Activated CD4-positive, alpha-beta T cell treated with anti-CD3 and anti-CD28 coated beads, Interleukin-2, amount 50 U/mL, for 48 hours (primary cell): Measurements from ENCODE around the gene WDR90.
A peak's percentile ranks its signal among the peaks of the same experiment; 100 is the strongest.

ENCODE experiments used
- DNase-seq, 2 experiments: peaks; one replicate each; pipeline ENCODE4 v3.0.0-alpha.2; 2020

WDR90 gene

GRCh38 chr16:648781-649589 lies at the start of gene WDR90:
WDR90 (plus strand) TSS chr16:649365; CDS start chr16:649417, 52 bp downstream.
- peak; percentile 92 to 95 for DNase-seq

- DNase-seq, result no peak
Observed at GRCh38 chr16:600781-601180, 48.4 kb upstream of the WDR90 start.

DNA sequence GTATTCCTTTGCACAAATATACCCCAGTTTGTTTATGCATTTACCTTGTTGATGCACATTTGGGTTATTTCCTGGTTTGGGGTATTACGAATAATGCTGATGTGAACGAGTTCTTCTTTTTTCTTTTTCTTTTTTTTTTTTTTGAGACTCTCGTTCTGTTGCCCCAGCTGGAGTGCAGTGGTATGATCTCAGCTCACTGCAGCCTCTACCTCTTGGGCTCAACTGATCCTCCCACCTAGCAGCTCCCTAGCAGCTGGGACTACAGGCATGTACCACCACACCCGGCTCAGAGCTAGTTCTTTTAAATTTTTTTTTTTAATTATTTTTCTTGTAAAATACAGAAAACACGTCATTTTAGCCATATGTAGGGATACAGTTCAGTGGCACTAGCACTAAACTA lies 45.2 kb upstream of the WDR90 start:
- DNase-seq, result no peak

GRCh38 chr16:606656-607307 lies 42.4 kb upstream of the WDR90 start:
- DNase-seq, result no peak

DNA sequence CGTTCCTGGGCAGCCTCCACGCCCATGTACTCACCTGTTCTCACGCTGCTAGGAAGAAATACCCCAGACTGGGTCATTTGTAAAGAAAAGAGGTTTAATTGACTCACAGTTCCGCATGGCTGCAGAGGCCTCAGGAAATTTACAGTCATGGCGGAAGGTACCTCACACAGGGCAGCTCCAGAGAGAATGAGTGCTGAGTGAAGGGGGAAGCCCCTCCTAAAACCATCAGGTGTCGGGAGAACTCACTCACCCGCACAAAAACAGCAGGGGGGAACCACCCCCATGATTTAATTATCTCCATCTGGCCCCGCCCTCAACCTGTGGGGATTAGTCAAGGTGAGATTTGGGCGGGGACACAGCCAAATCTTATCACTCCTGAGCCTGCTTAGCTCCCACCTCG lies 41.1 kb upstream of the WDR90 start:
- DNase-seq, result peak; percentile 66 to 72

- no peak for DNase-seq
Observed at GRCh38 chr16:609316-609715, 39.8 kb upstream of the WDR90 start.

GRCh38 chr16:609984-610383 lies 39.2 kb upstream of the WDR90 start:
- DNase-seq, result no peak

DNA sequence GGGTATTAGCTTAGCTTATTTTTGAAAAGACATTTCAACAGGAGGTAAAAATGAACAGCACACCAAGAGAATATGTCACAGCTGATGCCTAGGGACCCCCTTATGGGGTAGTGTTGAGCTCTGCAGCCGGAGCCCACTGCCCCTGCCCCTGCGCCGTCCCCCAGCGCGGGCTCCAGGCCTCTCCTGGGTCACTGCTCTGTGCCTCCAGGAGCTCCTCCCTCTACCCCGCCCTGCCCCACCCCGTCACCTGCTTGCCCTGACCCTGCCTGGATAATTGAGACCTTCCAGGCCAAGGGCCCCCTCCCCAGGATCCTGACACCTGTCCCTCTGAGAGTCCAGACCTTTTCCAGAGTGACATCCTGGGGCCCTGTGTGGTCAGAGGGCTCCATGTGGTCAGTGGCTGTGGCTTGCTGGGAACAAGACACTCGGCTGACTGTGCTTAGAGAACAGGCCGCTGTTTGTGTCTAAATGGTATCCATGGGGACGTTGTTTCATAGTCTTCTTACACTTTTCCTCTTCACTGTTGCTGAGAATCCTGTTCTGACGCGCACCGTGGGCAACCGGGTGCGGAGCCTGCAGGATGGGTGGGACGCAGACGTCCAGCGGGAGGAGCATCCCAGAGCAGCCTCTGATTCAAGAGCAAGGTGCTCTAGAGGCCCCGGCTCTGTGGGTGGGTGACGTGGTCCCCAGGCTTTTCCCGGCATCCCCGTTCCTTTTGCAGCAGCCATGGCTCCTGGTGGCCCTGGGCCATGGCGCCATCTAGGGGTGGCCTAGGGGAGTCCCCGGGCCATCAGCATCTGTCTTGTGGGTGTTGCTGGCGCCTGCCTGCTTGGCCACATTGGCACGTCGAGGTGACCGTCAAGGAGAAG lies 38.4 kb upstream of the WDR90 start:
- DNase-seq, result peak; percentile 68 to 78

DNA sequence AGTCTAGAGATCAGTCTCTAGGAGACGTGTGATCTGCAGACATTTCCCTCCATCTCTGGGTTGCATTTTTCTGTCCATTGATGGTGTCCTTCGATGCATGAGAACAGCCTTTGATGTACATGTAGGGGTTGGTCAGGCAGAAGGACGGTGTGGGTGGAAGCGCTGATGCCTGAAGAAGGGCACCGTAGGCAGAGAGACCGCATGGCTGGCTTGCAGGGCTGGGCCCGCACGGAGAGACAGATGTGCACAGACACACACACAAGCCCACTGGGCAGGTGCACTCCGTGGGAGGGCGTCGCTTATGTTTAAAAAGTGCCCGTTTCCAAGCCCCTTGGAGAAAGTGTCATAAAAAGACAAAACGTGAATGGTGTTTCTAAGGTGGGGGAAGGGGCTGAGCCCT lies 34.0 kb upstream of the WDR90 start:
- no peak for DNase-seq

DNA sequence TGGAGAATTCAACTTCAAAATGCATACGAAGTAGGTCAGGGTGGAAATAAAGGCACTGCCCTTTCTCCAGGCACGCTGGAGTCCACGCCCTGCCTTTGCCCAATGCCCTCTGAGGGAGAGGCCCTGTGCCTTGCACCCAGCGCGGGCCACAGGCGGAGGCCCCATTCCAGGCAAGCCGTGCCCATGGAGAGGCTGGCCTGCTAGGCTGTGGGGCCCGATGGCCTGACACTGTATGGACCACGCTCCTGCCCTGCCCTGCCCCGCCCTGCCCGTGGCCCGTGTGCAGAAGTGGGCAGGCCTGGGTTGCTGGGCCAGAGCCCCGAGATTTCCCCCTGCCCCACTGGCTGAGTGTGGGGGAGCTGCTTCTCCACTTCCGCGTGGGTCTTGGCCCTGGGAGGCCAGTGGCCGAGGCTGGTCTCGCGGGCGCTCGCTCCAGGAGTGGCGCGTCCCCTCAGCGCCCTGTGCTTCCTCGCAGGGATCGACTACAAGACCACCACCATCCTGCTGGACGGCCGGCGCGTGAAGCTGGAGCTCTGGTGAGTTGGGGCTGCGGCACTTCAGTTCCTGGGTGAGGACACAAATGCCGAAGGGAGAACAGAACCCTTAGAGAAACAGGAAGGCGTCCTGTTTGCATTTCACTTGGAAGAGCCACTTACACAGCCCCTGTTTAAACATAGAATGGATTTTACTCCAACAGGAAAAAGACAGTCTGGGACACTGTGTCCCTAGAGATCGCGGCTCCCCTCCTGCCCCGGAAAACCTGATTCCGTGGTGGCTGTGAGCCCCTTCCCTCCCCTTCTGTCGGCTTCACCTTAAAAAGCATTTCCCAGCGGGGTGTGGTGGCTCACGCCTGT lies 32.2 kb upstream of the WDR90 start:
- no peak for DNase-seq

DNA sequence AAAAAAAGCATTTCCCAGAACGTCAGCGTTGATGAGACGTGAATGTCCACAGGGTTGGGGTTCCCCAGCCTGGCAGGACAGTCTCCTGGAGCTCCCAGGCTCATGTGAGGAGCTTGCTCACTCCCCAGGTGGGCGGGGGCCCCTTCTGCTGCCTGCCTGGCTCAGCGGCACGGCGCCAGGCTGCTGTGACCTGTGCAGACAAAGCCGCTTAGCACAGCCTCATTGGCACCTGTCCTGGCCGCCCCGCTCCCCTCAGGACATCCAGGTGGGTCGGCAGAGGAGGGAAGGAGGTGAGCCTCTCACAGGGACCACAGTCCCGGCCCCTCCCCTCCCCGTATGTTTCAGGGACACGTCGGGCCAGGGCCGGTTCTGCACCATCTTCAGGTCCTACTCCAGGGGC lies 31.3 kb upstream of the WDR90 start:
- no peak for DNase-seq

DNA sequence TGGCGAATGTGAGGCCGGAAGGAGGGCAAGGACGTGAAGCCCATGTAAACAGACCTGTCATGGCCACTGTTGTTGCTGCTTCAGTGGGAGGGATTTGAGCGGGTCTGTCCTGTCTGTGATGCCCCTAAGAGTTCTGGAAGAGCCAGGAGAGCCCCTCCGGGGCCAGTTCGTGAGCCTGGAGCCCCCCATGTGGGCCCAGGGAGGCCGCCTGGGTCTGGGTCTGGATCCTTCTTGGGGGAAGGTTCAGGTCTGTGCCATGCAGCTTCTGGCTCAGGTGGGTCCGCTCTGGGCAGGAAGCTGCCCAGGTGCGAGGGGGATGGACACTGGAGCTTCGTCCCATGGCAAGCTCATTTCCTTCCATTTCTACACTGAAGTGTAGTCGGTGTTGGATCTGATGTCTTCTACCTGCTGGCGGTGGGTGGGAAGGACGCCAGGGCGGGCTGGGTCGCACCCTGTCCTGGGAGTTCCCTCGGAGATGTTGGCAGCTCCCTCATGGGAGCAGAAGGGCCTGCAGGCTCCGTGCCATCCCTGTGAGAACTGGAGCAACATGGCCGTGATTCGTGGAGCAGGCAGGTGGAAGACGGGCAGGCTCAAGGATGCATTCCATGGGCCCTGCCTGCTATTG lies 29.6 kb upstream of the WDR90 start:
- no peak for DNase-seq

GRCh38 chr16:620700-621525 lies 28.3 kb upstream of the WDR90 start:
- DNase-seq, result no peak

GRCh38 chr16:621526-622105 lies 27.5 kb upstream of the WDR90 start:
- DNase-seq, result no peak

DNA sequence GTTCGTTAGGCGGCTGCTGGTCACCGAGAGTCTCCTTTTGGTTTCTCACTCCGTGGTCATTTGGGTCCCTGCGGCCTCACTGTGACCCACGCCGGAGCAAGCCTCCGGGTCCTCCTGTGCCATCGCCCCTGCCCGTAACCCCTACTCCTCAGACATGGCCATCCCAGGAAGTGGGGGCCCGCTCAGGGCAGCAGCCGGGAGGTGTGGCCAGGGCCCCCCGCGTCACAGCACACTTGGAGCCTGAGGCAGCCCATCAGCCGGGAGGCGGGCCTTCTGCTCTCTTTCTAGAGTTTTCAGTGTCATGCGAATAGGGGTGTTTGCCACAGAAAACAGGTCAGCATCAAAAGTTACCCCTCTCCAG lies 26.3 kb upstream of the WDR90 start:
- DNase-seq, result no peak

DNA sequence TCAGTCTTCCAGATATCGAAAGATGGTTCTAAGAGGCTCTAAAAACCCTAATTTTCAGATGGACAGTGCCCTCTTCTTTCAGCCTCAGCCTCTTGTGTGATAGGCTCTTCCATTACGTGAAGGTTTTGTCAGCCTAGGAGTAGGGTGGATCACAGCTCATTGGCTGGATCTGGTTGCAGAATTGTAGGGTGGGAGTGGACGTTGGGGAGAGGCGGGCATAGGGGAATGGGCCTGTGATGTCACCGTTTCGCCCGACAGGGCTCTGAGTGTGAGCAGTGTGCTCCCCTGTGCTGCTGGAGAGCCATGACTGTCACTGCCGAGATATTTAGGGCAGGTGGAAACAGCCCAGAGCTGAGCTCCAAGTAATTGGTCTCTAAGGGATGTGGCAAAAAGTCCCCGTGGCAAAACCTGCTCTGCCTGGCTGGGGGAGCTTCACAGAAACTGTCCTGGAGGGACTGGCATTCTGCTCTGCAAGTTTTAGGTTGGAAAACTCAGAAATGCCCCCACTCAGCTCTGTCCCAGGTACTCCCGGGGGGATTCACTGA lies 24.6 kb upstream of the WDR90 start:
- DNase-seq, result no peak

GRCh38 chr16:625117-625976 lies 23.8 kb upstream of the WDR90 start:
- DNase-seq, result no peak

GRCh38 chr16:625977-626765 lies 23.0 kb upstream of the WDR90 start:
- DNase-seq, result no peak
